Caco-2 (cell line): ENCODE data around the gene PNKD. TPM values are rescaled to one million over a fixed set of nuclear protein-coding genes. Genes with fewer than 3 reads are reported as not detected.

Experiments used
- BruUV-seq: library from RNA; stranded (reverse); fragments of 400-500 nt; replicated peaks from 2 replicates; lab custom pipeline; 2021; lab: Mats Ljungman, UMichigan
- CTCF ChIA-PET: fragments of 300-600 bp; sonication (Branson Sonifier 250); formaldehyde crosslinking; loops from one replicate; lab custom pipeline; 2022; ENCODE audit warnings: antibody characterized with exemption; lab: Charles Lee
- POLR2A ChIA-PET: fragments of 300-600 bp; sonication (Branson Sonifier 250); formaldehyde crosslinking; loops from one replicate; lab custom pipeline; 2022; ENCODE audit warnings: antibody characterized with exemption; lab: Charles Lee
- DNase-seq, 2 experiments: peaks; one replicate each; pipeline versions ENCODE4 v3.0.0 to v3.0.0-alpha.2; 2020 to 2022
- H3K27me3 ChIP-seq: replicated peaks from 2 replicates; pipeline ENCODE4 v1.6.0; 2011; ENCODE audit warnings: low read length; ENCODE audit not compliant: control insufficient read depth, insufficient read depth
- H3K36me3 ChIP-seq: 2 replicates; pipeline ENCODE4 v1.5.1; 2011; ENCODE audit warnings: low read length; ENCODE audit not compliant: control insufficient read depth, insufficient read depth
- H3K4me1 ChIP-seq: fragments of 250-450 bp; sonication (Bioruptor Pico); 2 replicates; pipeline ENCODE4 v1.5.1; 2020; ENCODE audit warnings: mild to moderate bottlenecking
- H3K4me3 ChIP-seq: 2 replicates; pipeline ENCODE4 v1.5.1; 2011; ENCODE audit warnings: low read depth, mild to moderate bottlenecking, control low read depth, low read length
- H3K9me3 ChIP-seq: fragments of 250-450 bp; sonication (Bioruptor Pico); 2 replicates; pipeline ENCODE4 v1.5.1; 2020; ENCODE audit warnings: mild to moderate bottlenecking, moderate library complexity
- H3K27ac Mint-ChIP-seq: one replicate; pipeline ENCODE4 v1.8.0; 2022; ENCODE audit warnings: mixed read lengths; ENCODE audit not compliant: unreplicated experiment
- H3K27me3 Mint-ChIP-seq: one replicate; pipeline ENCODE4 v1.8.0; 2022; ENCODE audit warnings: mixed read lengths; ENCODE audit not compliant: insufficient read depth, unreplicated experiment
- H3K36me3 Mint-ChIP-seq: one replicate; pipeline ENCODE4 v1.8.0; 2022; ENCODE audit warnings: mild to moderate bottlenecking, mixed read lengths; ENCODE audit not compliant: insufficient read depth, unreplicated experiment
- H3K4me1 Mint-ChIP-seq: one replicate; pipeline ENCODE4 v1.8.0; 2022; ENCODE audit warnings: low read depth, mixed read lengths; ENCODE audit not compliant: unreplicated experiment
- H3K4me3 Mint-ChIP-seq: one replicate; pipeline ENCODE4 v1.8.0; 2022; ENCODE audit warnings: mild to moderate bottlenecking, moderate library complexity, mixed read lengths; ENCODE audit not compliant: unreplicated experiment
- H3K9me3 Mint-ChIP-seq: one replicate; pipeline ENCODE4 v1.8.0; 2022; ENCODE audit warnings: mixed read lengths; ENCODE audit not compliant: unreplicated experiment
- CTCF ChIP-seq, 2 experiments: fragments of 200-600 bp in 1 of 2; IDR thresholded peaks; 1 replicate in 1 of 2; 2 replicates in 1 of 2; pipeline versions ENCODE4 v1.5.1 to v1.8.0; 2011 to 2022; ENCODE audit warnings: antibody characterized with exemption in 1 of 2, control low read depth in 1 of 2, inconsistent platforms in 1 of 2, low read depth in 1 of 2, low read length in 1 of 2, mild to moderate bottlenecking in 1 of 2, moderate library complexity in 1 of 2; ENCODE audit not compliant: insufficient read depth in 1 of 2, severe bottlenecking in 1 of 2, unreplicated experiment in 1 of 2
- intact Hi-C: fragments of 100-400 bp; cut with micrococcal nuclease; formaldehyde crosslinking; loops from one replicate; pipeline ENCODE4 v1.10.0; 2022; ENCODE audit not compliant: unreplicated experiment
- total RNA-seq: library from RNA; stranded (reverse); gene quantifications from 2 replicates; pipeline ENCODE4 v1.2.3, GENCODE V29; 2022

The PNKD gene
- total RNA-seq, 1 experiment from 2014 or later, result 39.2 TPM

- H3K27me3 ChIP-seq, result no peaks in the 10 kb centered on the region
- no peak overlapping the region for H3K27ac Mint-ChIP-seq
- no peaks in the 10 kb centered on the region for H3K9me3 Mint-ChIP-seq
- ChIA-PET CTCF (interaction anchor here (0.6 kb wide), 1 partner anchor 26 kb away, joined by 6 read pairs; no protein-coding TSS in a partner anchor), POLR2A (no interaction called here)
- H3K36me3 ChIP-seq, result peaks cover 2% of the 10 kb centered on the region; the same call in 1 of the 2 replicates
- BruUV-seq, result no TSS peak
- H3K4me1 Mint-ChIP-seq, result peaks cover 15% of the 10 kb centered on the region
- H3K4me1 ChIP-seq, result peaks cover 27% of the 10 kb centered on the region
- no peak for TF ChIP-seq CTCF (IDR thresholded peaks at IDR 0.05; ENCODE audit: insufficient read depth in 1 of 2, low read depth in 1 of 2, low read length in 1 of 2, severe bottlenecking in 1 of 2, unreplicated experiment in 1 of 2)
- DNase-seq, result no peak
- no peaks in the 10 kb centered on the region for H3K9me3 ChIP-seq
- intact Hi-C loops, result no loop called here
- H3K4me3 Mint-ChIP-seq, result peak overlapping the region; percentile 0
- no peaks in the 10 kb centered on the region for H3K27me3 Mint-ChIP-seq
- H3K36me3 Mint-ChIP-seq, result peaks cover 8% of the 10 kb centered on the region
- H3K4me3 ChIP-seq, result no peak overlapping the region
Measured at GRCh38 chr2:218325566-218326160, 55.3 kb downstream of the PNKD start.

- Histone ChIP-seq H3K27me3 (no peaks in the 10 kb centered on the region), H3K9me3 (no peaks in the 10 kb centered on the region), H3K4me1 (peaks cover 27% of the 10 kb centered on the region), H3K36me3 (peaks cover 2% of the 10 kb centered on the region; the same call in 1 of the 2 replicates), H3K4me3 (no peak overlapping the region)
- no peaks in the 10 kb centered on the region for H3K27me3 Mint-ChIP-seq
- ChIA-PET CTCF (interaction anchor here (0.6 kb wide), 1 partner anchor 25 kb away, joined by 6 read pairs; no protein-coding TSS in a partner anchor), POLR2A (no interaction called here)
- peaks cover 8% of the 10 kb centered on the region for H3K36me3 Mint-ChIP-seq
- intact Hi-C loops, result no loop called here
- DNase-seq, result no peak
- H3K27ac Mint-ChIP-seq, result no peak overlapping the region
- H3K4me1 Mint-ChIP-seq, result peaks cover 15% of the 10 kb centered on the region
- BruUV-seq, result no TSS peak
- no peak for TF ChIP-seq CTCF (IDR thresholded peaks at IDR 0.05; ENCODE audit: insufficient read depth in 1 of 2, low read depth in 1 of 2, low read length in 1 of 2, severe bottlenecking in 1 of 2, unreplicated experiment in 1 of 2)
- H3K9me3 Mint-ChIP-seq, result no peaks in the 10 kb centered on the region
- H3K4me3 Mint-ChIP-seq, result no peak overlapping the region
Measured at GRCh38 chr2:218326315-218326714, 56.0 kb downstream of the PNKD start.

- DNase-seq, result no peak
- TF ChIP-seq CTCF (IDR thresholded peaks at IDR 0.05; ENCODE audit: insufficient read depth in 1 of 2, low read depth in 1 of 2, low read length in 1 of 2, severe bottlenecking in 1 of 2, unreplicated experiment in 1 of 2), result no peak
- Mint-ChIP-seq H3K27me3 (no peaks in the 10 kb centered on the region), H3K27ac (peak overlapping the region; percentile 10), H3K9me3 (no peaks in the 10 kb centered on the region), H3K36me3 (peaks cover 8% of the 10 kb centered on the region), H3K4me1 (peaks cover 14% of the 10 kb centered on the region), H3K4me3 (no peak overlapping the region)
- POLR2A ChIA-PET, result no interaction called here
- Histone ChIP-seq H3K36me3 (peaks cover 2% of the 10 kb centered on the region; the same call in 1 of the 2 replicates), H3K9me3 (no peaks in the 10 kb centered on the region), H3K27me3 (no peaks in the 10 kb centered on the region), H3K4me1 (peaks cover 22% of the 10 kb centered on the region), H3K4me3 (no peak overlapping the region)
- intact Hi-C loops, result no loop called here
- BruUV-seq, result no TSS peak
- CTCF ChIA-PET, result no interaction called here
Measured at GRCh38 chr2:218327451-218328210, 57.3 kb downstream of the PNKD start.
